HepG2 (cell line): ENCODE data around the gene SLFN14. TPM values are rescaled to one million over a fixed set of nuclear protein-coding genes. Genes with fewer than 3 reads are reported as not detected.

ENCODE experiments used
- ATAC-seq: fragments of 200-7000 bp; cut with Tn5 transposase; 3 replicates; pipeline ENCODE4 v1.9.1; 2020; ENCODE audit warnings: mild to moderate bottlenecking, moderate library complexity
- BruUV-seq: library from RNA; stranded (reverse); fragments of 400-500 nt; replicated peaks from 2 replicates; lab custom pipeline; 2021; lab: Mats Ljungman, UMichigan
- CTCF ChIA-PET: fragments of 300-600 bp; formaldehyde crosslinking; extraction: SDS; loops from one replicate; lab custom pipeline; 2021; ENCODE audit warnings: low total read pairs, inconsistent platforms, low intra/inter-chr PET ratio; lab: Yijun Ruan, JAX
- POLR2A ChIA-PET: fragments of 350-600 bp; sonication (Branson Sonifier 250); formaldehyde crosslinking; loops from one replicate; lab custom pipeline; 2020; ENCODE audit warnings: antibody characterized with exemption, inconsistent platforms; lab: Yijun Ruan, JAX
- DNase-seq: peaks from one replicate; pipeline ENCODE4 v3.0.0-alpha.2; 2015; ENCODE audit warnings: low spot score
- FAIRE-seq: peaks from 3 replicates; lab custom pipeline; 2011; peaks lifted over from hg19 to GRCh38; lab: Jason Lieb, UNC
- H2AFZ ChIP-seq: one replicate; pipeline ENCODE4 v1.6.1; 2011; ENCODE audit warnings: low read length, inconsistent platforms
- H3K27ac ChIP-seq: fragments of 300-600 bp; 3 replicates; pipeline ENCODE4 v1.8.0; 2011; ENCODE audit warnings: mixed run types, mild to moderate bottlenecking, mixed read lengths, low read length, inconsistent platforms; ENCODE audit not compliant: insufficient read depth; ENCODE audit errors: extremely low read length
- H3K27me3 ChIP-seq, 2 experiments: fragments of 200-600 bp in 1 of 2; 2 replicates in 1 of 2; 3 replicates in 1 of 2; pipeline versions ENCODE4 v1.6.0 to v1.8.0; 2011; ENCODE audit warnings: low read length in 2 of 2, mild to moderate bottlenecking in 2 of 2, moderate library complexity in 2 of 2, inconsistent platforms in 1 of 2; ENCODE audit not compliant: insufficient read depth in 2 of 2, control insufficient read depth in 1 of 2
- H3K36me3 ChIP-seq, 2 experiments: fragments of 200-600 bp in 1 of 2; replicated peaks in 1 of 2; 2 replicates in 1 of 2; 3 replicates in 1 of 2; pipeline versions ENCODE4 v1.5.1 to v1.8.0; 2011; ENCODE audit warnings: low read length in 2 of 2, inconsistent platforms in 1 of 2; ENCODE audit not compliant: insufficient read depth in 2 of 2, control insufficient read depth in 1 of 2
- H3K4me1 ChIP-seq: 2 replicates; pipeline ENCODE4 v1.5.1; 2012; ENCODE audit warnings: low read length, inconsistent platforms; ENCODE audit not compliant: insufficient read depth
- H3K4me2 ChIP-seq: 2 replicates; pipeline ENCODE4 v1.6.0; 2011; ENCODE audit warnings: low read depth, low read length, inconsistent platforms
- H3K4me3 ChIP-seq, 3 experiments: fragments of 200-600 bp in 1 of 3; sonication (generic), shearing (Covaris generic) in 1 of 3; replicated peaks in 1 of 3; 2 replicates each; pipeline ENCODE4 v1.5.1; 2011 to 2016; ENCODE audit warnings: low read length in 3 of 3, inconsistent platforms in 2 of 3, low read depth in 2 of 3, mild to moderate bottlenecking in 2 of 3, control low read depth in 1 of 3, mixed read lengths in 1 of 3; ENCODE audit not compliant: insufficient read depth in 1 of 3
- H3K79me2 ChIP-seq: one replicate; pipeline ENCODE4 v1.6.1; 2011; ENCODE audit warnings: low read length, inconsistent platforms; ENCODE audit not compliant: insufficient read depth
- H3K9ac ChIP-seq: 2 replicates; pipeline ENCODE4 v1.6.0; 2011; ENCODE audit warnings: mild to moderate bottlenecking, low read depth, low read length, inconsistent platforms; ENCODE audit not compliant: insufficient read depth
- H3K9me3 ChIP-seq: 2 replicates; pipeline ENCODE4 v1.5.1; 2012; ENCODE audit warnings: mild to moderate bottlenecking, low read length
- H4K20me1 ChIP-seq: 2 replicates; pipeline ENCODE4 v1.6.0; 2011; ENCODE audit warnings: inconsistent platforms, mild to moderate bottlenecking, low read length, moderate library complexity; ENCODE audit not compliant: insufficient read depth
- CREB1 ChIP-seq, 2 experiments: fragments of 450-650 bp in 1 of 2; IDR thresholded peaks; 2 replicates each; pipeline ENCODE4 v1.6.1; 2016 to 2017; ENCODE audit warnings: control low read depth in 1 of 2, mild to moderate bottlenecking in 1 of 2, missing compliant biosample characterization in 1 of 2, missing genetic modification characterization in 1 of 2
- HIVEP1 ChIP-seq: sonication (generic); formaldehyde crosslinking; IDR thresholded peaks from 2 replicates; pipeline ENCODE4 v1.4.0; 2020; ENCODE audit warnings: mild to moderate bottlenecking, missing genetic modification reagents
- KLF11 ChIP-seq: IDR thresholded peaks from 2 replicates; pipeline ENCODE4 v1.6.1; 2016; ENCODE audit warnings: missing compliant biosample characterization
- NCOA5 ChIP-seq: sonication (generic); formaldehyde crosslinking; IDR thresholded peaks from 2 replicates; pipeline ENCODE4 v1.4.0; 2020; ENCODE audit warnings: missing genetic modification reagents
- SAFB2 ChIP-seq: sonication (generic); formaldehyde crosslinking; IDR thresholded peaks from 2 replicates; pipeline ENCODE4 v1.5.1; 2020; ENCODE audit warnings: missing genetic modification reagents, low read depth, mild to moderate bottlenecking, borderline replicate concordance
- TCF7 ChIP-seq: sonication (generic); IDR thresholded peaks from 2 replicates; pipeline ENCODE4 v1.6.1; 2016; ENCODE audit warnings: antibody characterized with exemption, low read depth
- ZMAT3 ChIP-seq: sonication (generic); formaldehyde crosslinking; conservative IDR thresholded peaks from 2 replicates; pipeline ENCODE4 v1.7.0; 2021; ENCODE audit warnings: missing genetic modification reagents
- ZNF773 ChIP-seq: sonication (generic); formaldehyde crosslinking; IDR thresholded peaks from 2 replicates; pipeline ENCODE4 v1.4.0; 2020; ENCODE audit warnings: missing genetic modification reagents, borderline replicate concordance
- ZSCAN21 ChIP-seq: sonication (generic); formaldehyde crosslinking; IDR thresholded peaks from 2 replicates; pipeline ENCODE4 v1.8.0; 2022; ENCODE audit warnings: mild to moderate bottlenecking, missing genetic modification reagents, moderate library complexity, borderline replicate concordance
- WGBS: methylation state at CpG from one replicate; pipeline ENCODE4 v1.1.6; 2017; ENCODE audit warnings: low lambda C conversion rate; 5-methylcytosine and 5-hydroxymethylcytosine counted together
- in situ Hi-C: cut with HindIII; loops from 2 replicates; pipeline ENCODE4 v1.10.0; 2017; ENCODE audit warnings: low pct_unique_long_range_greater_than_20kb; ENCODE audit not compliant: extremely low pct_ligation_motif_present
- intact Hi-C: fragments of 100-400 bp; cut with micrococcal nuclease; formaldehyde crosslinking; loops from one replicate; pipeline ENCODE4 v1.10.0; 2022; ENCODE audit not compliant: unreplicated experiment
- polyA plus RNA-seq, 8 experiments: library from polyadenylated mRNA; depleted of rRNA in 3 of 8; stranded (reverse) in 7 of 8; unstranded in 1 of 8; fragments of >200 nt; fragmentation: Illumina TruSeq in 4 of 8; extraction: Trizol in 4 of 8; gene quantifications; 2 replicates each; pipeline versions ENCODE4 v1.2.1 to v1.2.3, GENCODE V29; 2011 to 2016; ENCODE audit warnings: low read depth in 4 of 8, missing spikeins in 1 of 8, mixed read lengths in 1 of 8; ENCODE audit not compliant: insufficient read depth in 1 of 8
- total RNA-seq, 5 experiments: library from RNA; depleted of rRNA; stranded (reverse); fragments of >200 nt; fragmentation: Illumina TruSeq; extraction: Trizol; gene quantifications; 2 replicates each; pipeline ENCODE4 v1.2.3, GENCODE V29; 2016; ENCODE audit warnings: low read depth in 1 of 5
- TF ChIP-seq, protein P1 (sequence below): sonication (generic); formaldehyde crosslinking; conservative IDR thresholded peaks from 2 replicates; pipeline ENCODE4 v1.4.0; 2020; ENCODE audit warnings: missing genetic modification reagents
- TF ChIP-seq, protein P2 (sequence below): sonication (generic); formaldehyde crosslinking; IDR thresholded peaks from 2 replicates; pipeline ENCODE4 v1.5.0; 2020; ENCODE audit warnings: mild to moderate bottlenecking, missing genetic modification reagents
- TF ChIP-seq, protein P3 (sequence below): IDR thresholded peaks from 2 replicates; pipeline ENCODE4 v1.6.1; 2016; ENCODE audit warnings: low read depth, missing genetic modification reagents, missing compliant biosample characterization

Gene SLFN14
- total and polyA plus RNA-seq, 2 of the 13 experiments (the other 11 are each of a cell fraction or from before 2014, with no cell fraction given) = not detected

DNA sequence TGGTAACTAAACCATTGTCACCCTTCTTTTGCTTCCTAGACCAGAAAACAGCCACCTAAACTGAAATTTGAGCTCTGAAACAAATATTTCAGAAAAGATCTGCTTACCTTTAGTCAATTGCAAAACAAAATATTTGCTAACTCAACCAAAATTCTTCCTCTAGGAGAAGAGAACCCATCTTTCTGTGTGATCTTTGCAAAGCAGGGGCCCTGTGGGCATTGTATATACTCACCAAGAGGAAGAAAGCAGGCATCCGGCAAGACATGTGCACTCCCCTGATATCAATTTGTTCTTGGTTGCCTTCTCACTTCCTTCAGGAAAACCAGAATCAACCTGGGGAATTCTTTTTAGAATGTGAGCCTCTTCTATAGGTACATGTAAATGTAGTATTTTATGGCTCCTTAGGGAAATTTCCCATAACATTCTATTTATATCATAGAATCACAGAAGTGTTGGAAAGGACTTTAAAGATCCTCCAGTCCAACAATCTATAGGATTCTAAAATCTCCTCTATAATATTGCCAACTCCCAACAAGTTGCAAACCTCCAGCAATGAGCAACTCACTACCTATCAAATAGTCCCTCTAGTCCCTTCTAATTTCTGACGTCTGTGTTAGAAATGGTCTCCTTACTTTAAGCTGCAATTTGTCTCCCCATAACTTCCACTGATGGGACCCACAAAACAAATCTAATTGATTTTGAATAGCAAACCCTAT lies 966 bp downstream of the SLFN14 start (continued):
- TF ChIP-seq, protein P1, sequence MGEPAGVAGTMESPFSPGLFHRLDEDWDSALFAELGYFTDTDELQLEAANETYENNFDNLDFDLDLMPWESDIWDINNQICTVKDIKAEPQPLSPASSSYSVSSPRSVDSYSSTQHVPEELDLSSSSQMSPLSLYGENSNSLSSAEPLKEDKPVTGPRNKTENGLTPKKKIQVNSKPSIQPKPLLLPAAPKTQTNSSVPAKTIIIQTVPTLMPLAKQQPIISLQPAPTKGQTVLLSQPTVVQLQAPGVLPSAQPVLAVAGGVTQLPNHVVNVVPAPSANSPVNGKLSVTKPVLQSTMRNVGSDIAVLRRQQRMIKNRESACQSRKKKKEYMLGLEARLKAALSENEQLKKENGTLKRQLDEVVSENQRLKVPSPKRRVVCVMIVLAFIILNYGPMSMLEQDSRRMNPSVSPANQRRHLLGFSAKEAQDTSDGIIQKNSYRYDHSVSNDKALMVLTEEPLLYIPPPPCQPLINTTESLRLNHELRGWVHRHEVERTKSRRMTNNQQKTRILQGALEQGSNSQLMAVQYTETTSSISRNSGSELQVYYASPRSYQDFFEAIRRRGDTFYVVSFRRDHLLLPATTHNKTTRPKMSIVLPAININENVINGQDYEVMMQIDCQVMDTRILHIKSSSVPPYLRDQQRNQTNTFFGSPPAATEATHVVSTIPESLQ (CRISPR knock-in tag) = no peak
- TF ChIP-seq KLF11 (CRISPR knock-in tag) (no peak), HIVEP1 (CRISPR knock-in tag) (no peak), CREB1 (IDR thresholded peaks at IDR 0.05) (no peak), CREB1 (CRISPR knock-in tag; IDR thresholded peaks at IDR 0.05) (no peak)
- TF ChIP-seq, all 625 proteins: peak for 0

DNA sequence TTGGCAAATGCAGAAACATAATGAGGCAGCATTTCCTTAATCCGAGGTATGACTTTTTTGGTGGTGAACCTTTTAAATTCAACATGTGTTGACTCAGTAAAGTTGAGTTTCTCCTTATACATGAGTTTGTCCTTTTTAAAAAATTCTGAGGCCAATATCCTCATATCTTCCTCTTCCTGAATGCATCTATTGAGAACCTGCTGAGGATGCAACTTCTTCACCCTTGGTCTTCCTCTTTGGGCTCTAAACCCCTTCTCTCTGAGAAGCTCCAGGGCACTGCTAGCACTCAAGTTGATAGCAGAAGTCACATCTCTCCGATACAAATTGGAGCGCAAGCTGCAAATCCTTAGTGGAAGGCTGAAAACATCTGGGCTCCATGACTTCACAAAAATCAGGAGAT lies 3.3 kb downstream of the SLFN14 start:
- Histone ChIP-seq H2AFZ (no peak overlapping the region), H3K27ac (no peak overlapping the region), H3K9ac (no peak overlapping the region), H3K4me1 (no peaks in the 10 kb centered on the region), H3K4me3 (no peak overlapping the region), H3K36me3 (no peaks in the 10 kb centered on the region), H3K79me2 (no peaks in the 10 kb centered on the region), H4K20me1 (no peaks in the 10 kb centered on the region), H3K9me3 (no peaks in the 10 kb centered on the region), H3K27me3 (peaks cover 5 to 9% of the 10 kb centered on the region in 2 experiments; a peak in 2 of 5 replicates), H3K4me2 (no peak overlapping the region)
- intact Hi-C loops (loop anchor here (5.0 kb wide), 1 partner anchor 190 kb away; no protein-coding TSS in a partner anchor), in situ Hi-C loops (loop anchor here (10.0 kb wide), 1 partner anchor 187 kb away; no protein-coding TSS in a partner anchor)
- ATAC-seq = no peak
- FAIRE-seq = no peak
- no TSS peak for BruUV-seq
- DNase-seq = no peak
- CTCF ChIA-PET = no interaction called here
- 20% methylated on average over 3 of the region's 3 CpGs for WGBS
- POLR2A ChIA-PET = no interaction called here
- TF ChIP-seq, protein P2, sequence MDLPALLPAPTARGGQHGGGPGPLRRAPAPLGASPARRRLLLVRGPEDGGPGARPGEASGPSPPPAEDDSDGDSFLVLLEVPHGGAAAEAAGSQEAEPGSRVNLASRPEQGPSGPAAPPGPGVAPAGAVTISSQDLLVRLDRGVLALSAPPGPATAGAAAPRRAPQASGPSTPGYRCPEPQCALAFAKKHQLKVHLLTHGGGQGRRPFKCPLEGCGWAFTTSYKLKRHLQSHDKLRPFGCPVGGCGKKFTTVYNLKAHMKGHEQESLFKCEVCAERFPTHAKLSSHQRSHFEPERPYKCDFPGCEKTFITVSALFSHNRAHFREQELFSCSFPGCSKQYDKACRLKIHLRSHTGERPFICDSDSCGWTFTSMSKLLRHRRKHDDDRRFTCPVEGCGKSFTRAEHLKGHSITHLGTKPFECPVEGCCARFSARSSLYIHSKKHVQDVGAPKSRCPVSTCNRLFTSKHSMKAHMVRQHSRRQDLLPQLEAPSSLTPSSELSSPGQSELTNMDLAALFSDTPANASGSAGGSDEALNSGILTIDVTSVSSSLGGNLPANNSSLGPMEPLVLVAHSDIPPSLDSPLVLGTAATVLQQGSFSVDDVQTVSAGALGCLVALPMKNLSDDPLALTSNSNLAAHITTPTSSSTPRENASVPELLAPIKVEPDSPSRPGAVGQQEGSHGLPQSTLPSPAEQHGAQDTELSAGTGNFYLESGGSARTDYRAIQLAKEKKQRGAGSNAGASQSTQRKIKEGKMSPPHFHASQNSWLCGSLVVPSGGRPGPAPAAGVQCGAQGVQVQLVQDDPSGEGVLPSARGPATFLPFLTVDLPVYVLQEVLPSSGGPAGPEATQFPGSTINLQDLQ = no peak
- TF ChIP-seq, protein P3, sequence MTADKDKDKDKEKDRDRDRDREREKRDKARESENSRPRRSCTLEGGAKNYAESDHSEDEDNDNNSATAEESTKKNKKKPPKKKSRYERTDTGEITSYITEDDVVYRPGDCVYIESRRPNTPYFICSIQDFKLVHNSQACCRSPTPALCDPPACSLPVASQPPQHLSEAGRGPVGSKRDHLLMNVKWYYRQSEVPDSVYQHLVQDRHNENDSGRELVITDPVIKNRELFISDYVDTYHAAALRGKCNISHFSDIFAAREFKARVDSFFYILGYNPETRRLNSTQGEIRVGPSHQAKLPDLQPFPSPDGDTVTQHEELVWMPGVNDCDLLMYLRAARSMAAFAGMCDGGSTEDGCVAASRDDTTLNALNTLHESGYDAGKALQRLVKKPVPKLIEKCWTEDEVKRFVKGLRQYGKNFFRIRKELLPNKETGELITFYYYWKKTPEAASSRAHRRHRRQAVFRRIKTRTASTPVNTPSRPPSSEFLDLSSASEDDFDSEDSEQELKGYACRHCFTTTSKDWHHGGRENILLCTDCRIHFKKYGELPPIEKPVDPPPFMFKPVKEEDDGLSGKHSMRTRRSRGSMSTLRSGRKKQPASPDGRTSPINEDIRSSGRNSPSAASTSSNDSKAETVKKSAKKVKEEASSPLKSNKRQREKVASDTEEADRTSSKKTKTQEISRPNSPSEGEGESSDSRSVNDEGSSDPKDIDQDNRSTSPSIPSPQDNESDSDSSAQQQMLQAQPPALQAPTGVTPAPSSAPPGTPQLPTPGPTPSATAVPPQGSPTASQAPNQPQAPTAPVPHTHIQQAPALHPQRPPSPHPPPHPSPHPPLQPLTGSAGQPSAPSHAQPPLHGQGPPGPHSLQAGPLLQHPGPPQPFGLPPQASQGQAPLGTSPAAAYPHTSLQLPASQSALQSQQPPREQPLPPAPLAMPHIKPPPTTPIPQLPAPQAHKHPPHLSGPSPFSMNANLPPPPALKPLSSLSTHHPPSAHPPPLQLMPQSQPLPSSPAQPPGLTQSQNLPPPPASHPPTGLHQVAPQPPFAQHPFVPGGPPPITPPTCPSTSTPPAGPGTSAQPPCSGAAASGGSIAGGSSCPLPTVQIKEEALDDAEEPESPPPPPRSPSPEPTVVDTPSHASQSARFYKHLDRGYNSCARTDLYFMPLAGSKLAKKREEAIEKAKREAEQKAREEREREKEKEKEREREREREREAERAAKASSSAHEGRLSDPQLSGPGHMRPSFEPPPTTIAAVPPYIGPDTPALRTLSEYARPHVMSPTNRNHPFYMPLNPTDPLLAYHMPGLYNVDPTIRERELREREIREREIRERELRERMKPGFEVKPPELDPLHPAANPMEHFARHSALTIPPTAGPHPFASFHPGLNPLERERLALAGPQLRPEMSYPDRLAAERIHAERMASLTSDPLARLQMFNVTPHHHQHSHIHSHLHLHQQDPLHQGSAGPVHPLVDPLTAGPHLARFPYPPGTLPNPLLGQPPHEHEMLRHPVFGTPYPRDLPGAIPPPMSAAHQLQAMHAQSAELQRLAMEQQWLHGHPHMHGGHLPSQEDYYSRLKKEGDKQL (CRISPR knock-in tag) = no peak
- TF ChIP-seq ZNF773 = no peak
- TF ChIP-seq SAFB2 (CRISPR knock-in tag) = no peak
- TF ChIP-seq ZMAT3 (CRISPR knock-in tag) = no peak
- no peak for TF ChIP-seq ZSCAN21 (CRISPR knock-in tag)
- no peak for TF ChIP-seq TCF7
- TF ChIP-seq NCOA5 = no peak
